ENCODE data around the gene DMD. TPM values are rescaled to one million over a fixed set of nuclear protein-coding genes. Genes with fewer than 3 reads are reported as not detected.

Gene DMD
- total and polyA plus RNA-seq, 2 donors from 2014 or later: 4.2 to 17.9 TPM

- no peaks in the 10 kb centered on the region for H3K36me3 ChIP-seq (ENCODE audit: control insufficient read depth in 2 of 3, insufficient read depth in 3 of 3, low read length in 3 of 3)
- TF ChIP-seq CTCF (IDR thresholded peaks at IDR 0.05; ENCODE audit: borderline replicate concordance, extremely low read depth, insufficient read depth): no peak
- H3K9ac ChIP-seq (ENCODE audit: low read length in 3 of 3): no peak overlapping the region
- DNase-seq (no peak), FAIRE-seq (no peak)
- no peaks in the 10 kb centered on the region for H3K4me1 ChIP-seq (ENCODE audit: control insufficient read depth in 2 of 3, insufficient read depth in 2 of 3, low read depth in 1 of 3, low read length in 3 of 3)
- intact Hi-C loops (cut with DNase I): no loop called here
- H3K27me3 ChIP-seq (ENCODE audit: control insufficient read depth, insufficient read depth, low read length): no peaks in the 10 kb centered on the region
- no peak overlapping the region for H3K4me3 ChIP-seq (ENCODE audit: low read length in 3 of 3)
- no peaks in the 10 kb centered on the region for H3K9me3 ChIP-seq (ENCODE audit: control insufficient read depth in 2 of 3, insufficient read depth in 1 of 3, low read length in 3 of 3)
- no peak overlapping the region for H3K27ac ChIP-seq (ENCODE audit: low read depth in 2 of 2, low read length in 2 of 2)
Observed at GRCh38 chrX:31851761-31852160, 1359.6 kb downstream of the DMD start.

GRCh38 chrX:31847773-31848172 lies 1363.6 kb downstream of the DMD start:
- Histone ChIP-seq H3K4me1 (ENCODE audit: control insufficient read depth in 2 of 3, insufficient read depth in 2 of 3, low read depth in 1 of 3, low read length in 3 of 3) (no peaks in the 10 kb centered on the region), H3K27me3 (ENCODE audit: control insufficient read depth, insufficient read depth, low read length) (no peaks in the 10 kb centered on the region), H3K4me3 (ENCODE audit: low read length in 3 of 3) (no peak overlapping the region), H3K27ac (ENCODE audit: low read depth in 2 of 2, low read length in 2 of 2) (no peak overlapping the region), H3K9ac (ENCODE audit: low read length in 3 of 3) (no peak overlapping the region), H3K9me3 (ENCODE audit: control insufficient read depth in 2 of 3, insufficient read depth in 1 of 3, low read length in 3 of 3) (no peaks in the 10 kb centered on the region), H3K36me3 (ENCODE audit: control insufficient read depth in 2 of 3, insufficient read depth in 3 of 3, low read length in 3 of 3) (no peaks in the 10 kb centered on the region)
- DNase-seq (no peak), FAIRE-seq (no peak)
- intact Hi-C loops (cut with DNase I): no loop called here
- TF ChIP-seq CTCF (IDR thresholded peaks at IDR 0.05; ENCODE audit: borderline replicate concordance, extremely low read depth, insufficient read depth): no peak

DNA sequence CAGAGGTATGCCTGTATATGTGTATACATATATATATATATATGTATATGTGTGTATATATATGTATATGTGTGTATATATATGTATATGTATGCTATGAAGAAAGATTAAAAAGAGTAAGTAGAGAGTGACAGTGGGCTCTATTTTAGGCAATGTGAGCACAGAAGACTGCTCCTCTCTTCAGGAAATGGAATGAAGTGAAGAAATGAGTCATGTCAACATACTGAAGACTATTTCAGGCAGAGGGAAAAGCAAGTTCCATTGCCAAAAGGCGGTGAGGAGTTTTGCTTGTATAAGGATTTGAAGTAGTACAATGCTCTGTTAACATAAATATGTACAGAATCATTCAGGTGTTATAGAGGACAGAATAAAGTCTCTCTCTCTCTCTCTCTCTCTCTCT lies 1366.3 kb downstream of the DMD start:
- TF ChIP-seq CTCF (IDR thresholded peaks at IDR 0.05; ENCODE audit: borderline replicate concordance, extremely low read depth, insufficient read depth): no peak

DNA sequence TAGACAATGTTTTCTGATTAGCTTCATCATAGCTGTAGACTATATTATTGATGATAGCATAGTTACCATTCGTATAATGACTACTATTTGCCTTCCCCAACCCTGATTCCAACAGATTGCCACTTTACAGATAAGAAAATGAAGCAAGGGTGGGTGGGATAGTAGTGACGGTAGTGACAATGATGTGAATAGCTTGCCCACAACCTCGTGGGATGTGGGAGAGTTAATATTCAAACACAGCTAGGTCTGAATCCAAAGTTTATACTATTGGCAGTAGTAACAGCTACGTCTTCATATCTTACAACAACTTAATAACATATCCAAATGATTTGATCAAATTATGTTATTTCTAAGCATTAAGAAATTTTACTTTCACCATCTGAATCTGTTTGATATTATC lies 1372.7 kb downstream of the DMD start:
- H3K9ac ChIP-seq (ENCODE audit: low read length in 3 of 3): no peak overlapping the region
- no peak overlapping the region for H3K4me3 ChIP-seq (ENCODE audit: low read length in 3 of 3)
- FAIRE-seq: no peak
- intact Hi-C loops (cut with DNase I): no loop called here
- no peak overlapping the region for H3K27ac ChIP-seq (ENCODE audit: low read depth in 2 of 2, low read length in 2 of 2)
- DNase-seq: no peak
- no peak for TF ChIP-seq CTCF (IDR thresholded peaks at IDR 0.05; ENCODE audit: borderline replicate concordance, extremely low read depth, insufficient read depth)
- no peaks in the 10 kb centered on the region for H3K4me1 ChIP-seq (ENCODE audit: control insufficient read depth in 2 of 3, insufficient read depth in 2 of 3, low read depth in 1 of 3, low read length in 3 of 3)
- no peaks in the 10 kb centered on the region for H3K27me3 ChIP-seq (ENCODE audit: control insufficient read depth, insufficient read depth, low read length)
- no peaks in the 10 kb centered on the region for H3K36me3 ChIP-seq (ENCODE audit: control insufficient read depth in 2 of 3, insufficient read depth in 3 of 3, low read length in 3 of 3)
- H3K9me3 ChIP-seq (ENCODE audit: control insufficient read depth in 2 of 3, insufficient read depth in 1 of 3, low read length in 3 of 3): no peaks in the 10 kb centered on the region

More for the DNA sequence above, 1366.3 kb downstream of the DMD start:
- DNase-seq (no peak), FAIRE-seq (no peak)
- H3K9me3 ChIP-seq (ENCODE audit: control insufficient read depth in 2 of 3, insufficient read depth in 1 of 3, low read length in 3 of 3): no peaks in the 10 kb centered on the region
- H3K36me3 ChIP-seq (ENCODE audit: control insufficient read depth in 2 of 3, insufficient read depth in 3 of 3, low read length in 3 of 3): no peaks in the 10 kb centered on the region
- no peaks in the 10 kb centered on the region for H3K4me1 ChIP-seq (ENCODE audit: control insufficient read depth in 2 of 3, insufficient read depth in 2 of 3, low read depth in 1 of 3, low read length in 3 of 3)
- H3K27ac ChIP-seq (ENCODE audit: low read depth in 2 of 2, low read length in 2 of 2): no peak overlapping the region
- intact Hi-C loops (cut with DNase I): no loop called here
- no peak overlapping the region for H3K9ac ChIP-seq (ENCODE audit: low read length in 3 of 3)
- no peak overlapping the region for H3K4me3 ChIP-seq (ENCODE audit: low read length in 3 of 3)
- no peaks in the 10 kb centered on the region for H3K27me3 ChIP-seq (ENCODE audit: control insufficient read depth, insufficient read depth, low read length)

Measured in kidney (tissue), 14 donors.